Keratinocyte (primary cell): ENCODE data around the gene NCAPH2. TPM values are rescaled to one million over a fixed set of nuclear protein-coding genes. Genes with fewer than 3 reads are reported as not detected.

Experiments used
- DNase-seq: peaks from one replicate; pipeline ENCODE4 v3.0.0-alpha.2; 2011; ENCODE audit warnings: low read depth, missing footprints, low spot score
- FAIRE-seq: peaks from 2 replicates; lab custom pipeline; 2011; peaks lifted over from hg19 to GRCh38; lab: Jason Lieb, UNC
- H2AFZ ChIP-seq: 2 replicates; pipeline ENCODE4 v1.6.0; 2012; ENCODE audit warnings: low read length, control low read depth, inconsistent platforms; ENCODE audit not compliant: control insufficient read depth
- H3K27ac ChIP-seq: 2 replicates; pipeline ENCODE4 v1.5.1; 2011; ENCODE audit warnings: low read length; ENCODE audit not compliant: control insufficient read depth, insufficient read depth
- H3K27me3 ChIP-seq: 3 replicates; pipeline ENCODE4 v1.6.0; 2011; ENCODE audit warnings: low read length; ENCODE audit not compliant: control insufficient read depth, insufficient read depth; ENCODE audit errors: extremely low read depth
- H3K36me3 ChIP-seq, 2 experiments: 2 replicates in 1 of 2; 3 replicates in 1 of 2; pipeline ENCODE4 v1.5.1; 2011; ENCODE audit warnings: low read length in 2 of 2, mild to moderate bottlenecking in 1 of 2; ENCODE audit not compliant: control insufficient read depth in 2 of 2, insufficient read depth in 2 of 2; ENCODE audit errors: extremely low read depth in 1 of 2
- H3K4me1 ChIP-seq: 3 replicates; pipeline ENCODE4 v1.5.1; 2011; ENCODE audit warnings: low read length; ENCODE audit not compliant: control insufficient read depth, insufficient read depth; ENCODE audit errors: extremely low read depth
- H3K4me2 ChIP-seq: 3 replicates; pipeline ENCODE4 v1.6.0; 2011; ENCODE audit warnings: low read depth, low read length; ENCODE audit not compliant: control insufficient read depth, insufficient read depth; ENCODE audit errors: extremely low read depth
- H3K4me3 ChIP-seq, 3 experiments: fragments of 200-600 bp in 1 of 3; sonication (generic) in 1 of 3; 2 replicates in 2 of 3; 3 replicates in 1 of 3; pipeline ENCODE4 v1.5.1; 2011 to 2016; ENCODE audit warnings: low read length in 3 of 3, mild to moderate bottlenecking in 3 of 3, control low read depth in 2 of 3, inconsistent platforms in 1 of 3, low read depth in 1 of 3, mixed read lengths in 1 of 3, mixed run types in 1 of 3, moderate library complexity in 1 of 3; ENCODE audit not compliant: control insufficient read depth in 2 of 3, insufficient read depth in 2 of 3; ENCODE audit errors: extremely low read depth in 1 of 3
- H3K79me2 ChIP-seq: 2 replicates; pipeline ENCODE4 v1.6.0; 2012; ENCODE audit warnings: low read length; ENCODE audit not compliant: control insufficient read depth, insufficient read depth
- H3K9ac ChIP-seq: 3 replicates; pipeline ENCODE4 v1.6.0; 2011; ENCODE audit warnings: low read length; ENCODE audit not compliant: control insufficient read depth, insufficient read depth; ENCODE audit errors: extremely low read depth
- H3K9me1 ChIP-seq: 3 replicates; pipeline ENCODE4 v1.6.0; 2011; ENCODE audit warnings: low read length; ENCODE audit not compliant: control insufficient read depth, insufficient read depth; ENCODE audit errors: extremely low read depth
- H3K9me3 ChIP-seq: 2 replicates; pipeline ENCODE4 v1.5.1; 2012; ENCODE audit warnings: low read depth, low read length; ENCODE audit not compliant: control insufficient read depth
- H4K20me1 ChIP-seq: 3 replicates; pipeline ENCODE4 v1.6.0; 2011; ENCODE audit warnings: low read length; ENCODE audit not compliant: control insufficient read depth, insufficient read depth; ENCODE audit errors: extremely low read depth
- CTCF ChIP-seq, 3 experiments: IDR thresholded peaks in 1 of 3; conservative IDR thresholded peaks in 1 of 3; optimal IDR thresholded peaks in 1 of 3; 2 replicates in 2 of 3; 3 replicates in 1 of 3; pipeline versions ENCODE3 to v1.5.1; 2011; ENCODE audit warnings: low read length in 3 of 3, mild to moderate bottlenecking in 3 of 3, moderate library complexity in 2 of 3, control low read depth in 1 of 3, inconsistent platforms in 1 of 3; ENCODE audit not compliant: insufficient read depth in 2 of 3; ENCODE audit errors: extremely low read depth in 1 of 3
- EZH2 ChIP-seq: IDR thresholded peaks from one replicate; pipeline ENCODE4 v1.6.1; 2012; ENCODE audit warnings: inconsistent platforms, mild to moderate bottlenecking, low read length, moderate library complexity
- dilution Hi-C: fragments of 300-500 bp; cut with MboI; formaldehyde crosslinking; loops from one replicate; pipeline ENCODE4 v1.7.0; 2020; ENCODE audit warnings: low sequenced_read_pairs; ENCODE audit not compliant: extremely low pct_ligation_motif_present
- polyA plus RNA-seq, 5 experiments: library from polyadenylated mRNA; depleted of rRNA in 3 of 5; stranded (reverse) in 3 of 5; stranded (forward) in 1 of 5; unstranded in 1 of 5; fragments of >200 nt; gene quantifications; 1 replicate in 1 of 5; 2 replicates in 3 of 5; 3 replicates in 1 of 5; pipeline versions ENCODE4 v1.2.1 to v1.2.3, GENCODE V29; 2011 to 2012; ENCODE audit warnings: missing spikeins in 2 of 5, low read depth in 1 of 5, low replicate concordance in 1 of 5

The NCAPH2 gene
- polyA plus RNA-seq, 1 donor (not counting 4 experiments of a cell fraction or from before 2014, with no cell fraction given), result 11.4 TPM

- Histone ChIP-seq H3K4me3 (no peak overlapping the region), H3K27ac (no peak overlapping the region), H3K4me2 (no peak overlapping the region), H2AFZ (no peak overlapping the region), H3K4me1 (peaks cover 14% of the 10 kb centered on the region), H3K27me3 (peaks cover 25% of the 10 kb centered on the region), H3K36me3 (no peaks in the 10 kb centered on the region), H4K20me1 (no peaks in the 10 kb centered on the region), H3K9me3 (no peaks in the 10 kb centered on the region), H3K79me2 (no peaks in the 10 kb centered on the region), H3K9me1 (no peaks in the 10 kb centered on the region), H3K9ac (no peak overlapping the region)
- DNase-seq, result no peak
- dilution Hi-C loops, result no loop called here
- TF ChIP-seq EZH2, result no peak
- TF ChIP-seq CTCF (optimal IDR thresholded peaks at IDR 0.05 in 1 of 3, IDR thresholded peaks at IDR 0.05 in 1 of 3, conservative IDR thresholded peaks at IDR 0.05 in 1 of 3; ENCODE audit: extremely low read depth in 1 of 3, insufficient read depth in 2 of 3, low read length in 3 of 3), result no peak
- FAIRE-seq, result no peak
Measured at GRCh38 chr22:50479721-50480120, 28.3 kb upstream of the NCAPH2 start.

GRCh38 chr22:50481045-50481439 is 27.0 kb upstream of the NCAPH2 start:
- H3K36me3 ChIP-seq, result no peaks in the 10 kb centered on the region
- H3K9me3 ChIP-seq, result no peaks in the 10 kb centered on the region
- TF ChIP-seq EZH2 (no peak), CTCF (optimal IDR thresholded peaks at IDR 0.05 in 1 of 3, IDR thresholded peaks at IDR 0.05 in 1 of 3, conservative IDR thresholded peaks at IDR 0.05 in 1 of 3; ENCODE audit: extremely low read depth in 1 of 3, insufficient read depth in 2 of 3, low read length in 3 of 3) (no peak)
- DNase-seq, result no peak
- peak overlapping the region; percentile 41 for H3K4me2 ChIP-seq
- H3K9me1 ChIP-seq, result no peaks in the 10 kb centered on the region
- H3K4me1 ChIP-seq, result peaks cover 9% of the 10 kb centered on the region
- peaks cover 28% of the 10 kb centered on the region for H3K27me3 ChIP-seq
- FAIRE-seq, result no peak
- no peaks in the 10 kb centered on the region for H3K79me2 ChIP-seq
- peak overlapping the region; percentile 6 for H2AFZ ChIP-seq
- no peak overlapping the region for H3K27ac ChIP-seq
- H4K20me1 ChIP-seq, result peaks cover 3% of the 10 kb centered on the region
- peak overlapping the region; percentile 73 for H3K9ac ChIP-seq
- H3K4me3 ChIP-seq, result peak overlapping the region; percentile 29 to 41 (median 38)
- dilution Hi-C loops, result no loop called here
